Hindlimb muscle (tissue), 1 donor: ENCODE measurements around the gene CLIP4. TPM values are rescaled to one million over a fixed set of nuclear protein-coding genes. Genes with fewer than 3 reads are reported as not detected.
A peak's percentile ranks its signal among the peaks of the same experiment; 100 is the strongest.

ENCODE experiments used
- DNase-seq: peaks from one replicate; pipeline ENCODE4 v3.0.0-alpha.2; 2013
- polyA plus RNA-seq: library from polyadenylated mRNA; unstranded; fragments of 120-200 nt; gene quantifications from one replicate; pipeline ENCODE4 v1.2.1, GENCODE V29; 2013; ENCODE audit not compliant: insufficient read length

The CLIP4 gene
- polyA plus RNA-seq, 1 donor, result 16.6 TPM

GRCh38 chr2:29223257-29223656 lies 108.0 kb downstream of the CLIP4 start:
- no peak for DNase-seq

GRCh38 chr2:29223851-29224692 lies 108.9 kb downstream of the CLIP4 start:
- peak; percentile 20 for DNase-seq

DNA sequence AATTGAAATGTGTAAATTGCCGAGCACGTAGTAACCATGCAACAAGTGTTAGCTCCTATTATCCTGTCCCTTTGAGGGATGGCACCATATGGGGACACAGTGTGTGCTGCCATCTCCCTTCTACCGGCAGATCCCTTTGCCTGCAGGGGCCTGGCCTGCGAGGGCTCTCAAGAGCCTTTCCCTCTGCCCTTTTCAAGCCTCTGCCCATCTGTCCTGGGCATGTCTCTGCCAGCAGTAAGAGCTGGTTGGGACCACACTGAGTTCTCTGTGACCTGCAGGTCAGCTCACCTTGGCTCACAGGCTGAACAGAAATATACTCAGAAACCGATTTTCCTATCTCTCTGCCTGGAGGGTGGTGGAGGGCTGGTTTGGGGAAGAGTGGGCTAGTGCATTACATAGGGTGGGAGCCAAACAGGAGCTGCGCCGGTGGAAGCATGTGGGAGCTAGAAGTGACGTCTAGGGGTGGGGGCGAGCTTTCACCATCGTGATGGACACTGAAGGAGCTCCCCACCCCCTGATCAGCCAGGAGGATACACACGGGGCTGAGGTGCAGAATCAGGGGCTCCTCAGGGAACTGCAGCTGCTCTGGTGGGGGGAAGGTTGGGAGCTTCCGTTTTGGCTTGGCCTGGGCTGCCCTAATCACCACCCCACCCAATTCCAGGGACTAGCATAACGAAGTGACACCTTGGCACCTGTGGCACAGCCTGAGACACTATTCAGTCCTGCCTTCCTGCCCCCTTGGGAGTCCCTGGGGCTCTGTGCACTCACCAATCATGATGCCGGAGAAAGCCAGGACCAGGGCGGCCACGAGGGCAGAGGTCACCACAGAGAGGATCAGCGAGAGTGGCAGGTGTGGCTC lies 109.7 kb downstream of the CLIP4 start:
- no peak for DNase-seq

DNA sequence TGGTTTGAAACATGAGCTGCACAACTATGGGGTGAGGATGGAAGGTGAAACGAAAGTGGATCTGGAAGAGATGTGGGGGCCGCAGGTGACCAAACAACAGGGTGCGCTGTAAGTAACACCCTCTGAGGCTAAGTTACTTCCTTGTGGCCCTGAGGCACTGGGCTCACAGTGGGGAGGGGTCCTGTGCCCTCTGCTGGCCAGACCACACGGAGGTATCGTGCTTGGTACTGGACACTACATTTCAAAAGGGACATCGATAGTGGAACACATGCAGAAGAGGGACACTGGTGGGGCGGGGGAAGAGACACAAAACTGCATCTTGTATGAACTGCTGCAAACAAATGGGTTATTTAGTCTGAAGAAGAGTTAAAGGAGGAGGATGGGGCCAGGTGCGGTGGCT lies 110.6 kb downstream of the CLIP4 start:
- no peak for DNase-seq

DNA sequence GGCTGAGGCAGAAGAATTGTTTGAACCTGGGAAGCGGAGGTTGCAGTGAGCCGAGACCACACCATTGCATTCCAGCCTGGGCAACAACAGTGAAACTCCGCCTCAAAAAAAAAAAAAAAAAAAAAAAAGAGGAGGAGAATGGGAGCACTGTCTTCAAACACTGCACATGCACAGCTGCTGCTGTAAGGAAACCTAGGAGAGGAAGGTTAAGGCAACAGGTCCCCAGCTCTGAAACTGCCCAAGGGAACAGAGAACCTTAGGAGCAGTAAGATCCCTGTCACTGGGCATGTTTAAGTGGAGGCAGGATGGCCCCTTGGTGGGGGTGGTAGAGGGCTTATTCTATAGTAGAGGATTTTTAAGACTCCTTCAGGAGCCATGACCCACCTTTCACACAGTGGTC lies 111.2 kb downstream of the CLIP4 start:
- no peak for DNase-seq

DNA sequence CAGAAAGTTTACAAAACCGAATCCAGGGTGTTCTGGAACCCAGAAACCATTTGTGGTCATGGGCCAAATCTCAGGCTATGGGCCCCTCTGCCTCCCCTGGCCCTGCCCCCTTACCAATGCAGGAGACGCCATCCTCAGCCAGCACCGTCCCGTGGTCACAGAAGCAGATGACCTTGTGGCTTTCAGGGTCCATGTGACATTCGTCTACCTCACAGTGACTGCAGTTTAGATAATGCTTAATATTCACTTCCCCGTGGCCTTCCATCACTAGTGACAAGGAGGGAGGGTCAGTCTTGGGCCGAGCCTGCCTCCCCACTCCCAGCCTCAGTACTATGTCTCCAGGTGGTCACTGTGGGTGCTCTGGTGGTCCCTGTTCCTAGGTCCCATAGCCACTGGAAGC lies 111.6 kb downstream of the CLIP4 start:
- no peak for DNase-seq

DNA sequence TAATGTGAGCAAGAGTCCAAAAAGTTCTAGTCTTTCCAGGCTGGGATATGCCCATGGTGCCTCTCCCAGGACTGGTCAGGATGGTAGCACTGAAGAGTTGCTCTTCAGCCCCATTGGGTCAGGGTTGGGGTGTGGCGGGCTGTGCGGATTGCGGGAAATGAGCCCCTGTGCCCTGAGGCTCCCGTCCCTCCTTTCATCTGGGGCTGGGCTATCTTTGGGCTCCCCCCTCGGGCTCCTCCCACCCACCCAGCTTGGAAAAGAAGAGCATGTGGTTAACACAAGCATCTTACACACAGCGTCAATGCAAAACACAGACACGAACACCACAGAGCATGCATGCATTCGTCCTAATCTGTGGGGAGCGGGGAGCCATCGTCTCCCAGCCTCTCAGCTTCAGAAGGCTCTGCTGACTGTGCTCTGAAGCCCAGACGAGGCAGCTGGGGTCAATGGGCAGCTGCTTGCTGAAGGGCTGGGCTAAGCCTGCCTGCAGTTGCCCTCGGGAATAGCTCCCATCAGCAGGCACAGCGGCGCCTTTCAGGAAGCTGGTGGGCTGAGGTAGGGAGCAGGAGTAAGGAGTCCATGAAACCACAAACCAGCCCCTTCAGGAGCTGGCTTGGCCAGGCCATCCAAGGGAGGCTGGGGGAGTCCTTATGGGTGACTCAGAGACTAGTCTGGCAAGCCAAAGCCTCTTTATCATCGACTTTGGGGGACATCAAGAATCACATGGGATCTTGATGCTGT lies 112.9 kb downstream of the CLIP4 start:
- DNase-seq, result no peak

GRCh38 chr2:29228947-29229346 lies 113.7 kb downstream of the CLIP4 start:
- DNase-seq, result no peak

- no peak for DNase-seq
Measured at GRCh38 chr2:29229640-29230039, 114.4 kb downstream of the CLIP4 start.

DNA sequence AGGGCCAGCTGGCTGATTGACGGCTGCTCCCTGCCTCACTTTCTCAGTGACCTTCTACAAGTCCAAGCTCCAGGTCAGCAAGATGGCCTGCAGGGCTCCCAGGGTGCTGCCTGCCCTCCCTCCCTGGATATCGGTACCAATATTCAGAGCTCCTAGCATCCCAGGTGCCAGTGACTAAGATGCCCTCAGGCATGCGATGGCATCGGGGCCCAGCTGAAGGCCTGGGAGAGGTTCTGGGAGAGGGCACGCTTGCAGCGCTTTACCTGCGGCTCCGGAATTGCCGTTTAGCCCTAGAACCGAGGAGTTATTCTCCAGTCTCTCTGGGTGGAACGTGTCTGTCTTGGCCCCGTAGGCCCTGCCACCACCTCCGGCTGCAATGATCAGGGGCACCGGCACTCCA lies 116.8 kb downstream of the CLIP4 start:
- DNase-seq, result no peak

GRCh38 chr2:29233428-29233827 lies 118.2 kb downstream of the CLIP4 start:
- DNase-seq, result no peak

DNA sequence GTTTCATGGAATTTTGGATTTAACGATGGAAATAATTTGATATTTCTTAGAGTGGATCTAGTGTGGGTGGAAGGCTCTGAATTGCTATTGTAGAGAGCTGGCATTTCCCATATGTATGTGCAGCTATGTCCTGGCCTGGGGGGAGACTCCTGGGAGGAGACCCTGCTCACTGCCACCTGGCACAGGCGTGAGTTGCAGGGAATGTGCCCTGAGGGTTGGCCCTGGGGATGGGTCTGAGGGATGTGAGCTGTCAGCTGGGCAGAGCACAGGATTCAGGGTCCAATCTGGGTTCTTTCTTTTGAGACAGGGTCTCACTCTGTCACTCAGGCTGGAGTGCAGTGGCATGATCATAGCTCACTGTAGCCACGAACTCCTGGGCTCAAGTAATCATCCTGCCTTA lies 120.2 kb downstream of the CLIP4 start:
- no peak for DNase-seq

- DNase-seq, result no peak
Measured at GRCh38 chr2:29236074-29236473, 120.9 kb downstream of the CLIP4 start.

- DNase-seq, result no peak
Measured at GRCh38 chr2:29238497-29238896, 123.3 kb downstream of the CLIP4 start.

Other genes with a start within 250 kb of the CLIP4 start
- 10.6 TPM for gene TRMT61B, start 245.1 kb upstream of the CLIP4 start, polyA plus RNA-seq
- 30.6 TPM for gene WDR43, start 220.7 kb upstream of the CLIP4 start, polyA plus RNA-seq
- 0.83 TPM for gene TOGARAM2, start 134.1 kb upstream of the CLIP4 start, polyA plus RNA-seq
- gene PCARE, start 40.9 kb upstream of the CLIP4 start, polyA plus RNA-seq, result 0.28 TPM